SU-DHL-6 (cell line): Measurements from ENCODE around the gene SARDH.

ENCODE experiments used
- CTCF ChIP-seq: fragments of 200-600 bp; sonication (generic); IDR thresholded peaks from one replicate; pipeline ENCODE4 v1.5.1; 2017; ENCODE audit warnings: antibody characterized with exemption, mild to moderate bottlenecking, low read length, moderate library complexity; ENCODE audit not compliant: insufficient read depth, poor library complexity, severe bottlenecking
- EZH2phosphoT487 ChIP-seq: fragments of 200-600 bp; sonication (generic), shearing (Covaris generic); conservative IDR thresholded peaks from 2 replicates; pipeline ENCODE4 v1.6.1; 2018; ENCODE audit warnings: mild to moderate bottlenecking, antibody characterized with exemption, low read length, moderate library complexity, mixed read lengths

GRCh38 chr9:133767625-133768024, 29.5 kb upstream of the SARDH start:
- no peak for TF ChIP-seq CTCF
- no peak for TF ChIP-seq EZH2phosphoT487
